ENCODE results near the gene ARHGEF26. TPM values are rescaled to one million over a fixed set of nuclear protein-coding genes. Genes with fewer than 3 reads are reported as not detected.

The ARHGEF26 gene, protein sequence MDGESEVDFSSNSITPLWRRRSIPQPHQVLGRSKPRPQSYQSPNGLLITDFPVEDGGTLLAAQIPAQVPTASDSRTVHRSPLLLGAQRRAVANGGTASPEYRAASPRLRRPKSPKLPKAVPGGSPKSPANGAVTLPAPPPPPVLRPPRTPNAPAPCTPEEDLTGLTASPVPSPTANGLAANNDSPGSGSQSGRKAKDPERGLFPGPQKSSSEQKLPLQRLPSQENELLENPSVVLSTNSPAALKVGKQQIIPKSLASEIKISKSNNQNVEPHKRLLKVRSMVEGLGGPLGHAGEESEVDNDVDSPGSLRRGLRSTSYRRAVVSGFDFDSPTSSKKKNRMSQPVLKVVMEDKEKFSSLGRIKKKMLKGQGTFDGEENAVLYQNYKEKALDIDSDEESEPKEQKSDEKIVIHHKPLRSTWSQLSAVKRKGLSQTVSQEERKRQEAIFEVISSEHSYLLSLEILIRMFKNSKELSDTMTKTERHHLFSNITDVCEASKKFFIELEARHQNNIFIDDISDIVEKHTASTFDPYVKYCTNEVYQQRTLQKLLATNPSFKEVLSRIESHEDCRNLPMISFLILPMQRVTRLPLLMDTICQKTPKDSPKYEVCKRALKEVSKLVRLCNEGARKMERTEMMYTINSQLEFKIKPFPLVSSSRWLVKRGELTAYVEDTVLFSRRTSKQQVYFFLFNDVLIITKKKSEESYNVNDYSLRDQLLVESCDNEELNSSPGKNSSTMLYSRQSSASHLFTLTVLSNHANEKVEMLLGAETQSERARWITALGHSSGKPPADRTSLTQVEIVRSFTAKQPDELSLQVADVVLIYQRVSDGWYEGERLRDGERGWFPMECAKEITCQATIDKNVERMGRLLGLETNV
- polyA plus RNA-seq (2011; rRNA removed) (0.56 and 0.98 TPM in 2 replicates), polyA minus RNA-seq (2011; rRNA and poly(A)+ RNA removed) (0.83 and 1.3 TPM in 2 replicates)

GRCh38 chr3:154120961-154121700 lies at the start of gene ARHGEF26:
ARHGEF26 (plus strand) TSS chr3:154121390; CDS start chr3:154121993, 603 bp downstream.
- Histone ChIP-seq H3K9me3 (ENCODE audit: control insufficient read depth, insufficient read depth, low read length) (no peaks in the 10 kb centered on the region), H3K27ac (ENCODE audit: low read depth, low read length) (no peak within 1 kb of the TSS), H3K4me3 (ENCODE audit: low read depth, low read length) (peak within 1 kb of the TSS; percentile 78), H3K27me3 (ENCODE audit: control insufficient read depth, insufficient read depth, low read length) (no peaks in the 10 kb centered on the region)
- peak; percentile 29 for DNase-seq (ENCODE audit: low read depth, low spot score)
- POLR2A ChIA-PET: interaction anchor here (0.5 to 1.4 kb wide), 3 partner anchors 13 to 192 kb away, joined by 3 to 6 read pairs (median 4); no protein-coding TSS in a partner anchor
- TF ChIP-seq CTCF (IDR thresholded peaks at IDR 0.05; ENCODE audit: low read depth, low read length): no peak
- CTCF ChIA-PET: interaction anchor here (1.0 to 2.5 kb wide), 4 partner anchors 104 to 214 kb away, joined by 3 to 23 read pairs (median 4); no protein-coding TSS in a partner anchor

GRCh38 chr3:154074966-154075365 lies 46.2 kb upstream of the ARHGEF26 start:
- DNase-seq (ENCODE audit: low read depth, low spot score): no peak
- Histone ChIP-seq H3K27ac (ENCODE audit: low read depth, low read length) (no peak overlapping the region), H3K9me3 (ENCODE audit: control insufficient read depth, insufficient read depth, low read length) (no peaks in the 10 kb centered on the region), H3K4me3 (ENCODE audit: low read depth, low read length) (no peak overlapping the region), H3K27me3 (ENCODE audit: control insufficient read depth, insufficient read depth, low read length) (no peaks in the 10 kb centered on the region)
- POLR2A ChIA-PET: no interaction called here
- CTCF ChIA-PET: interaction anchor here (1.4 kb wide), 1 partner anchor 178 kb away, joined by 5 read pairs; no protein-coding TSS in a partner anchor
- TF ChIP-seq CTCF (IDR thresholded peaks at IDR 0.05; ENCODE audit: low read depth, low read length): no peak

- Histone ChIP-seq H3K9me3 (ENCODE audit: control insufficient read depth, insufficient read depth, low read length) (no peaks in the 10 kb centered on the region), H3K27me3 (ENCODE audit: control insufficient read depth, insufficient read depth, low read length) (no peaks in the 10 kb centered on the region), H3K27ac (ENCODE audit: low read depth, low read length) (no peak overlapping the region), H3K4me3 (ENCODE audit: low read depth, low read length) (no peak overlapping the region)
- no peak for DNase-seq (ENCODE audit: low read depth, low spot score)
- no peak for TF ChIP-seq CTCF (IDR thresholded peaks at IDR 0.05; ENCODE audit: low read depth, low read length)
- ChIA-PET CTCF (interaction anchor here (1.1 kb wide), 1 partner anchor 175 kb away, joined by 3 read pairs; no protein-coding TSS in a partner anchor), POLR2A (no interaction called here)
Measured at GRCh38 chr3:154078672-154079071, 42.5 kb upstream of the ARHGEF26 start.

DNA sequence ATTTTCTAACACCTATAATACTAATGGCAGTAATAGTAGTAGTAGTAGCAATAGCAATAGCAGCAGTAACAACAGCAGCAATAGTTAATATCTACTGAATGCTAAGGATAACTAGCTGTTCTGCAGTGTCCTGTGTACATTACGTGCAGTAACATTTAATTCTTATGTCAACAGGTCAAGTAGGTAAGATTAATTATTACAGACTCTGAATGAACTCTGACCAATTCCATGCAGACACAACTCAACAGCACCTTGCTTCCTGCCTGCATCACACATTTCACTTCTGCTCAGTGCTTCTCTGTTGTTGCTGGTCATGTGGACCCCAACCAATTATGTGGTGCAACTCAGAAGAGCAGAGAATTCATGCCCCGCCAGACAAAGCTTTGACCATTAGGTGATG lies 39.9 kb upstream of the ARHGEF26 start:
- no peak for TF ChIP-seq CTCF (IDR thresholded peaks at IDR 0.05; ENCODE audit: low read depth, low read length)
- ChIA-PET CTCF (no interaction called here), POLR2A (no interaction called here)
- no peaks in the 10 kb centered on the region for H3K27me3 ChIP-seq (ENCODE audit: control insufficient read depth, insufficient read depth, low read length)
- no peak overlapping the region for H3K4me3 ChIP-seq (ENCODE audit: low read depth, low read length)
- no peak for DNase-seq (ENCODE audit: low read depth, low spot score)
- H3K27ac ChIP-seq (ENCODE audit: low read depth, low read length): no peak overlapping the region
- H3K9me3 ChIP-seq (ENCODE audit: control insufficient read depth, insufficient read depth, low read length): no peaks in the 10 kb centered on the region

Data from AG04450 (cell line).